DND-41 (cell line): ENCODE results near the gene RICTOR.

Source experiments
- ATAC-seq: fragments of 200-7000 bp; cut with Tn5 transposase; 3 replicates; pipeline ENCODE4 v1.9.1; 2021; ENCODE audit warnings: low read depth; ENCODE audit not compliant: insufficient read depth
- DNase-seq: peaks from one replicate; pipeline ENCODE4 v3.0.0-alpha.2; 2020
- H2AFZ ChIP-seq: 2 replicates; pipeline ENCODE4 v1.6.0; 2012; ENCODE audit warnings: low read depth, low read length
- H3K27ac ChIP-seq: 2 replicates; pipeline ENCODE4 v1.5.1; 2012; ENCODE audit warnings: low read length, inconsistent platforms
- H3K27me3 ChIP-seq: fragments of 200-600 bp; sonication (generic); 2 replicates; pipeline ENCODE4 v1.6.0; 2012; ENCODE audit warnings: low read length, mild to moderate bottlenecking, inconsistent platforms; ENCODE audit not compliant: insufficient read depth, poor library complexity
- H3K36me3 ChIP-seq: 2 replicates; pipeline ENCODE4 v1.5.1; 2012; ENCODE audit warnings: low read length, inconsistent platforms; ENCODE audit not compliant: insufficient read depth
- H3K4me1 ChIP-seq: 2 replicates; pipeline ENCODE4 v1.5.1; 2012; ENCODE audit warnings: mild to moderate bottlenecking, low read length; ENCODE audit not compliant: insufficient read depth
- H3K4me2 ChIP-seq: 2 replicates; pipeline ENCODE4 v1.6.0; 2012; ENCODE audit warnings: mild to moderate bottlenecking, moderate library complexity, low read length, inconsistent platforms; ENCODE audit not compliant: insufficient read depth
- H3K4me3 ChIP-seq, 2 experiments: fragments of 200-600 bp in 1 of 2; shearing (Covaris generic) in 1 of 2; 2 replicates each; pipeline ENCODE4 v1.5.1; 2012 to 2016; ENCODE audit warnings: inconsistent platforms in 2 of 2, low read length in 2 of 2, mild to moderate bottlenecking in 2 of 2, low read depth in 1 of 2, moderate library complexity in 1 of 2
- H3K79me2 ChIP-seq: 2 replicates; pipeline ENCODE4 v1.6.0; 2012; ENCODE audit warnings: low read length, inconsistent platforms; ENCODE audit not compliant: insufficient read depth
- H3K9ac ChIP-seq: 2 replicates; pipeline ENCODE4 v1.6.0; 2012; ENCODE audit warnings: low read depth, mild to moderate bottlenecking, inconsistent platforms, low read length, moderate library complexity
- H3K9me3 ChIP-seq: 2 replicates; pipeline ENCODE4 v1.5.1; 2012; ENCODE audit warnings: low read length, moderate library complexity, mild to moderate bottlenecking, inconsistent platforms; ENCODE audit not compliant: insufficient read depth, severe bottlenecking
- H4K20me1 ChIP-seq: 2 replicates; pipeline ENCODE4 v1.6.0; 2012; ENCODE audit warnings: low read length; ENCODE audit not compliant: insufficient read depth
- CTCF ChIP-seq: IDR thresholded peaks from 2 replicates; pipeline ENCODE4 v1.5.1; 2012; ENCODE audit warnings: borderline replicate concordance, low read length, moderate library complexity, mild to moderate bottlenecking; ENCODE audit not compliant: poor library complexity, severe bottlenecking; ENCODE audit errors: extremely low read depth
- EZH2 ChIP-seq: IDR thresholded peaks from 3 replicates; pipeline ENCODE4 v1.6.1; 2012; ENCODE audit warnings: borderline replicate concordance, low read depth, mild to moderate bottlenecking, moderate library complexity, low read length, inconsistent platforms; ENCODE audit not compliant: severe bottlenecking

Gene RICTOR

GRCh38 chr5:39005566-39006232 lies 68.5 kb downstream of the RICTOR start:
- Histone ChIP-seq H3K4me1 (no peaks in the 10 kb centered on the region), H3K36me3 (peaks cover 16% of the 10 kb centered on the region), H3K4me2 (no peak overlapping the region), H3K27me3 (no peaks in the 10 kb centered on the region), H3K9me3 (no peaks in the 10 kb centered on the region), H3K27ac (no peak overlapping the region), H3K9ac (no peak overlapping the region), H4K20me1 (no peaks in the 10 kb centered on the region), H3K4me3 (no peak overlapping the region), H2AFZ (no peak overlapping the region), H3K79me2 (peaks cover 21% of the 10 kb centered on the region)
- no peak for DNase-seq
- ATAC-seq, result no peak
- TF ChIP-seq EZH2, result no peak
- peak; percentile 18 for TF ChIP-seq CTCF

GRCh38 chr5:39001683-39002082 lies 72.5 kb downstream of the RICTOR start:
- no peak for ATAC-seq
- DNase-seq, result no peak
- Histone ChIP-seq H3K36me3 (peaks cover 40% of the 10 kb centered on the region), H3K9me3 (no peaks in the 10 kb centered on the region), H3K27ac (no peak overlapping the region), H3K4me3 (no peak overlapping the region), H3K9ac (no peak overlapping the region), H2AFZ (no peak overlapping the region), H4K20me1 (no peaks in the 10 kb centered on the region; the same call in 1 of the 2 replicates), H3K27me3 (no peaks in the 10 kb centered on the region), H3K4me2 (no peak overlapping the region), H3K4me1 (no peaks in the 10 kb centered on the region), H3K79me2 (peaks cover 34% of the 10 kb centered on the region)
- TF ChIP-seq EZH2 (no peak), CTCF (no peak)

- TF ChIP-seq CTCF (no peak), EZH2 (no peak)
- Histone ChIP-seq H3K9ac (no peak overlapping the region), H3K36me3 (peaks cover 53% of the 10 kb centered on the region), H3K79me2 (peaks cover 35% of the 10 kb centered on the region), H3K9me3 (no peaks in the 10 kb centered on the region), H3K4me1 (no peaks in the 10 kb centered on the region), H3K4me3 (no peak overlapping the region), H4K20me1 (no peaks in the 10 kb centered on the region; the same call in 1 of the 2 replicates), H2AFZ (no peak overlapping the region), H3K4me2 (no peak overlapping the region), H3K27me3 (no peaks in the 10 kb centered on the region), H3K27ac (no peak overlapping the region)
- DNase-seq, result no peak
- no peak for ATAC-seq
Measured at GRCh38 chr5:38999037-38999436, 75.2 kb downstream of the RICTOR start.

GRCh38 chr5:38997591-38997990 lies 76.6 kb downstream of the RICTOR start:
- ATAC-seq, result no peak
- H3K27me3 ChIP-seq, result no peaks in the 10 kb centered on the region
- no peak for DNase-seq
- no peak overlapping the region for H3K4me3 ChIP-seq
- peaks cover 35% of the 10 kb centered on the region for H3K79me2 ChIP-seq
- no peak overlapping the region for H3K27ac ChIP-seq
- no peaks in the 10 kb centered on the region; the same call in 1 of the 2 replicates for H4K20me1 ChIP-seq
- H2AFZ ChIP-seq, result no peak overlapping the region
- TF ChIP-seq CTCF, result no peak
- no peak for TF ChIP-seq EZH2
- H3K36me3 ChIP-seq, result peaks cover 56% of the 10 kb centered on the region
- no peaks in the 10 kb centered on the region for H3K4me1 ChIP-seq
- H3K9ac ChIP-seq, result no peak overlapping the region
- no peaks in the 10 kb centered on the region for H3K9me3 ChIP-seq
- no peak overlapping the region for H3K4me2 ChIP-seq
